K562 (cell line): ENCODE results near the gene PCOLCE2. TPM values are rescaled to one million over a fixed set of nuclear protein-coding genes. Genes with fewer than 3 reads are reported as not detected.

Experiments
- ATAC-seq: fragments of 200-7000 bp; cut with Tn5 transposase; 3 replicates; pipeline ENCODE4 v1.9.1; 2020; ENCODE audit warnings: moderate library complexity
- BruUV-seq: library from RNA; stranded (reverse); fragments of 400-500 nt; replicated peaks from 2 replicates; lab custom pipeline; 2021; lab: Mats Ljungman, UMichigan
- CTCF ChIA-PET: fragments of 300-600 bp; formaldehyde crosslinking; extraction: SDS; loops from one replicate; lab custom pipeline; 2021; ENCODE audit warnings: low intra/inter-chr PET ratio; lab: Yijun Ruan, JAX
- POLR2A ChIA-PET: fragments of 300-600, 350-650 bp; sonication (Branson Sonifier 250); formaldehyde crosslinking; extraction: SDS; loops from one replicate; lab custom pipeline; 2021; ENCODE audit warnings: antibody characterized with exemption, inconsistent platforms; lab: Yijun Ruan, JAX
- DNase-seq, 4 experiments: peaks; one replicate each; pipeline versions ENCODE4 v3.0.0 to v3.0.0-alpha.2; 2011 to 2018; ENCODE audit warnings: low spot score in 3 of 4, mixed read lengths in 3 of 4; ENCODE audit errors: extremely low read depth in 1 of 4
- FAIRE-seq: peaks from 2 replicates; lab custom pipeline; 2011; peaks lifted over from hg19 to GRCh38; lab: Jason Lieb, UNC
- H2AFZ ChIP-seq: 2 replicates; pipeline ENCODE4 v1.6.0; 2011; ENCODE audit warnings: low read depth, low read length, control low read depth, inconsistent platforms
- H3K27ac ChIP-seq: fragments of 200-600 bp; 3 replicates; pipeline ENCODE4 v1.8.0; 2011; ENCODE audit warnings: low read depth, mild to moderate bottlenecking, control low read depth, inconsistent platforms, low read length, moderate library complexity, mixed read lengths; ENCODE audit errors: extremely low read depth
- H3K27me3 ChIP-seq, 2 experiments: fragments of 300-600 bp in 1 of 2; 2 replicates in 1 of 2; 3 replicates in 1 of 2; pipeline versions ENCODE4 v1.6.0 to v1.8.0; 2011; ENCODE audit warnings: inconsistent platforms in 2 of 2, low read length in 2 of 2, mild to moderate bottlenecking in 1 of 2, mixed read lengths in 1 of 2, moderate library complexity in 1 of 2; ENCODE audit not compliant: control insufficient read depth in 2 of 2, insufficient read depth in 2 of 2
- H3K36me3 ChIP-seq: fragments of 300-600 bp; 3 replicates; pipeline ENCODE4 v1.8.0; 2011; ENCODE audit warnings: mild to moderate bottlenecking, low read length, inconsistent platforms; ENCODE audit not compliant: control insufficient read depth, insufficient read depth
- H3K4me1 ChIP-seq, 2 experiments: fragments of 200-600 bp in 1 of 2; replicated peaks in 1 of 2; 2 replicates in 1 of 2; 3 replicates in 1 of 2; pipeline versions ENCODE4 v1.5.1 to v1.8.0; 2011; ENCODE audit warnings: inconsistent platforms in 2 of 2, low read length in 2 of 2, mild to moderate bottlenecking in 1 of 2, mixed read lengths in 1 of 2, moderate library complexity in 1 of 2; ENCODE audit not compliant: control insufficient read depth in 2 of 2, insufficient read depth in 2 of 2
- H3K4me2 ChIP-seq: 2 replicates; pipeline ENCODE4 v1.6.1; 2011; ENCODE audit warnings: low read length, control low read depth, inconsistent platforms, mixed read lengths; ENCODE audit not compliant: insufficient read depth
- H3K4me3 ChIP-seq: fragments of 200-600 bp; sonication (generic), shearing (Covaris generic); 2 replicates; pipeline ENCODE4 v1.5.1; 2016; ENCODE audit warnings: control low read depth, inconsistent platforms
- H3K79me2 ChIP-seq: fragments of 200-600 bp; 3 replicates; pipeline ENCODE4 v1.8.0; 2011; ENCODE audit warnings: low read length, inconsistent platforms; ENCODE audit not compliant: control insufficient read depth, insufficient read depth
- H3K9ac ChIP-seq, 2 experiments: 2 replicates each; pipeline versions ENCODE4 v1.6.0 to v1.6.1; 2011; ENCODE audit warnings: low read depth in 2 of 2, low read length in 2 of 2, control low read depth in 1 of 2, inconsistent platforms in 1 of 2, mild to moderate bottlenecking in 1 of 2, mixed read lengths in 1 of 2; ENCODE audit not compliant: insufficient read depth in 1 of 2
- H3K9me1 ChIP-seq: one replicate; pipeline ENCODE4 v1.6.0; 2011; ENCODE audit warnings: inconsistent platforms, mild to moderate bottlenecking, low read length, moderate library complexity; ENCODE audit not compliant: control insufficient read depth, insufficient read depth
- H3K9me3 ChIP-seq: replicated peaks from 2 replicates; pipeline ENCODE4 v1.5.1; 2011; ENCODE audit warnings: low read depth, low read length, inconsistent platforms; ENCODE audit not compliant: control insufficient read depth, insufficient read depth
- H4K20me1 ChIP-seq: replicated peaks from 2 replicates; pipeline ENCODE4 v1.6.1; 2011; ENCODE audit warnings: low read length, inconsistent platforms, mixed read lengths; ENCODE audit not compliant: control insufficient read depth, insufficient read depth
- BRD9 ChIP-seq: fragments of 450-650 bp; IDR thresholded peaks from 2 replicates; pipeline ENCODE4 v1.6.1; 2018; ENCODE audit warnings: low read depth; ENCODE audit not compliant: partially characterized antibody
- CBX3 ChIP-seq, 2 experiments: IDR thresholded peaks; 1 replicate in 1 of 2; 2 replicates in 1 of 2; pipeline ENCODE4 v1.6.1; 2012; ENCODE audit warnings: inconsistent platforms in 2 of 2, low read length in 2 of 2, borderline replicate concordance in 1 of 2, control low read depth in 1 of 2
- MTA2 ChIP-seq: fragments of 450-650 bp; IDR thresholded peaks from 2 replicates; pipeline ENCODE4 v1.6.1; 2016; ENCODE audit warnings: low read depth
- MXI1 ChIP-seq: IDR thresholded peaks from 2 replicates; pipeline ENCODE4 v1.6.1; 2011; ENCODE audit warnings: low read depth, mild to moderate bottlenecking, improper control_type of control experiment, low read length
- TRIM24 ChIP-seq, 2 experiments: fragments of 450-650 bp; IDR thresholded peaks; 2 replicates each; pipeline ENCODE4 v1.6.1; 2016
- TRIM28 ChIP-seq: fragments of 450-650 bp; IDR thresholded peaks from 2 replicates; pipeline ENCODE4 v1.6.1; 2017
- in situ Hi-C: fragments of 300-500 bp; cut with MboI; formaldehyde crosslinking; loops from 4 replicates; pipeline ENCODE4 v1.15.0; 2018; ENCODE audit warnings: inconsistent platforms, mixed read lengths
- intact Hi-C: fragments of 100-400 bp; cut with micrococcal nuclease; formaldehyde crosslinking; loops from 2 replicates; pipeline ENCODE4 v1.14.2; 2022
- polyA plus RNA-seq, 8 experiments: library from polyadenylated mRNA; depleted of rRNA in 4 of 8; stranded (reverse) in 5 of 8; unstranded in 3 of 8; fragments of >200 nt; fragmentation: Nextera tagmentation in 2 of 8; fragmentation: Illumina TruSeq in 1 of 8; extraction: Ambion mirVana in 2 of 8; extraction: Trizol in 1 of 8; gene quantifications; 2 replicates each; pipeline versions ENCODE4 v1.2.1 to v1.2.3, GENCODE V29; 2011 to 2014; ENCODE audit warnings: inconsistent platforms in 1 of 8, missing spikeins in 1 of 8
- total RNA-seq, 7 experiments: library from RNA; depleted of rRNA in 6 of 7; stranded (reverse); fragments of >200 nt in 6 of 7; fragmentation: Illumina TruSeq in 2 of 7; extraction: Trizol in 2 of 7; gene quantifications; 2 replicates each; pipeline versions ENCODE4 v1.2.1 to v1.2.3, GENCODE V29; 2011 to 2021; ENCODE audit warnings: low replicate concordance in 1 of 7

PCOLCE2 gene
- total and polyA plus RNA-seq, 9 of the 15 experiments (the other 6 are each of a cell fraction or from before 2014, with no cell fraction given) = 0.18 to 1.2 (median 0.65) TPM

GRCh38 chr3:142925140-142925539 lies 36.3 kb upstream of the PCOLCE2 start:
- no peaks in the 10 kb centered on the region for H3K27me3 ChIP-seq
- H3K9me1 ChIP-seq = no peaks in the 10 kb centered on the region
- no peaks in the 10 kb centered on the region for H4K20me1 ChIP-seq
- ATAC-seq (no peak), DNase-seq (no peak), FAIRE-seq (no peak)
- H2AFZ ChIP-seq = no peak overlapping the region
- no peaks in the 10 kb centered on the region for H3K36me3 ChIP-seq
- H3K4me1 ChIP-seq = peaks cover 0 to 12% of the 10 kb centered on the region in 2 experiments; a peak in 4 of 5 replicates
- intact Hi-C loops (no loop called here), in situ Hi-C loops (no loop called here)
- no peaks in the 10 kb centered on the region for H3K79me2 ChIP-seq
- no peak overlapping the region for H3K27ac ChIP-seq
- ChIA-PET CTCF (no interaction called here), POLR2A (no interaction called here)
- peaks cover 2% of the 10 kb centered on the region; the same call in 1 of the 2 replicates for H3K9me3 ChIP-seq
- H3K4me3 ChIP-seq = no peak overlapping the region
- H3K4me2 ChIP-seq = no peak overlapping the region
- no peak for TF ChIP-seq TRIM28
- H3K9ac ChIP-seq = no peak overlapping the region
- no TSS peak for BruUV-seq

- BruUV-seq = no TSS peak
- no peak for ATAC-seq
These were observed 34.8 kb upstream of the PCOLCE2 start for GRCh38 chr3:142923694-142924093.

More at GRCh38 chr3:142923694-142924093, 34.8 kb upstream of the PCOLCE2 start:
- H3K4me2 ChIP-seq = no peak overlapping the region
- TF ChIP-seq MTA2 = no peak
- TF ChIP-seq MXI1 = no peak
- TF ChIP-seq TRIM24 (IDR thresholded peaks at IDR 0.05) = peak; percentile 22 to 44; a peak in 3 of 4 replicates
- no peak for TF ChIP-seq BRD9
- peak in 1 of 2 experiments; percentile 88; a peak in 2 of 3 replicates for TF ChIP-seq CBX3 (IDR thresholded peaks at IDR 0.05; ENCODE audit: borderline replicate concordance in 1 of 2, low read length in 2 of 2)
- peak; percentile 79 for TF ChIP-seq TRIM28
- TF ChIP-seq, all 486 proteins: peak for 3
- Histone ChIP-seq H3K4me1 (no peaks in the 10 kb centered on the region; a peak in 1 of 5 replicates), H3K27ac (no peak overlapping the region), H3K9ac (no peak overlapping the region), H2AFZ (no peak overlapping the region), H3K9me1 (no peaks in the 10 kb centered on the region), H3K36me3 (no peaks in the 10 kb centered on the region), H3K79me2 (no peaks in the 10 kb centered on the region), H4K20me1 (no peaks in the 10 kb centered on the region), H3K27me3 (no peaks in the 10 kb centered on the region), H3K9me3 (peaks cover 2% of the 10 kb centered on the region; the same call in 1 of the 2 replicates), H3K4me3 (no peak overlapping the region)
- ChIA-PET POLR2A (no interaction called here), CTCF (no interaction called here)
- intact Hi-C loops (no loop called here), in situ Hi-C loops (no loop called here)
- DNase-seq (no peak), FAIRE-seq (no peak)
